GM18502 (cell line): Measurements from ENCODE around the gene STK17A.
A peak's percentile ranks its signal among the peaks of the same experiment; 100 is the strongest.
"Not testable (repeated sequence)": the region's sequence is repeated elsewhere in the genome, so short reads cannot be mapped to it uniquely, and the experiment has no call there.

Source experiments
- ATAC-seq: cut with Tn5 transposase; IDR thresholded peaks from one replicate; pipeline ENCODE4 v1.9.1; 2021; ENCODE audit warnings: mild to moderate bottlenecking; ENCODE audit not compliant: unreplicated experiment, poor library complexity

The STK17A gene

GRCh38 chr7:43650457-43651052 lies 67.6 kb downstream of the STK17A start:
- ATAC-seq = no peak

DNA sequence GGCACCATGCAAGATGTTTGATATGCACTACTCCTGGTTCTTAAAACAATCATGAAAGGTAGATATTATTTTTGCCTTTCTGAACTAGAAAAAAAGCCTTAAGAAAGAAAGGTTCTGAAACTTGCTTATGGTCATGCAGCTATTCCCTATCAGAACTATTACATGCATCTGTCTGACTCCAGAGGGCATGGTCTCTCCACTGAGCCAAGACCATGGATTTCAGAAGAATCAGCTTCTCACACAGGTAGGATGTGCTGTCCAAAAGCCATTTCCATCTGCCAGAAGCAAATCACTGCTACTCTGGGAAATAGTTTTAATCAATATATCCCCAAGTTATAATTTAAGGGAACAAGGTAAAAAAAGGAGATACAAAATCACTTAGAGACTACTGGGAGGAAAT lies 69.5 kb downstream of the STK17A start:
- no peak for ATAC-seq

DNA sequence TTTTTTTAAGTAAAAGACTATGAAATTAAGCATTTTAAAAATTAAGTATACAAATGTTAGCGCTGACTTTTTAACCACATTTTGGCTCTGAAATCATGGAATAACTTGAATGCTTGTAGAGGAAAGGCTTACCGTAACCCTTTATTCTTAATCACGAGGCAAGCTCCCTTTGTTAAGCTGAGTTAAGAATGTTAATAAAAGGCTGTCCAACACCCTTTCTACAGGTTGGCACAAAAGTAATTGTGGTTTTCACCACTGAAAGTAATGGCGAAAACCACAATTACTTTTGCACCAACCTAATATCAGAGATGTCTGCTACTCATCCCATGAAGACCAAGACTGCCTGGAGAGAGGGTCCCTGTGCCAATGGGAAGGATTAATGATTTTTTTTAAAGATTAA lies 70.6 kb downstream of the STK17A start:
- ATAC-seq = no peak

DNA sequence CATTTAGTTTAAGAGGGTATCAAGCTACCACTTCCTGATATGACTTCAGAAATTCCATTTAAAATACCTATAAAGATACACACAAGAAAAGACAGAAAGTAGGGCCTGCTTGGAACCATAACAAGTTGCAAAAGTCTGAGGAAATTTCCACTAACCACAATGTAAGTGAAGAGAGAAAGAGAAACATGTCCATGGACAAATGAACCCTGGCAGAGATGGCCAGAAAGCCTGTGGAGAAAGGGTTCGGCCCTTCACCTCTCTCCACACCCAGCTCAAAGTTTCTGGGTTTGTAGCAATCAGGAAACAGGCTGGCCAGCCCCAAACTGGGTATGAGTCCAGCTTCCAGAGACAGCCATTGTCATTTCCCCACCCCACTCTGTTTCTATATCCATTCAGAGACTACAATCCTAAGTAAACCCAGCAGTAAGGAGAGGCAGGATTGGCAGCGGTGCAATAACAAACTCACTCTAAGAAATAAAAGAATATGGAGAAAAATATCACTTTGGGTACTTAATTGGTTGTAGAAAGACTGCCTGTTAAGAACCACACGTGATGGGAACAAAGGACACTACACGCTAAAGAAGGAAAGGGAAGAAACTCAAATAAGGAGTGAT lies 71.1 kb downstream of the STK17A start:
- no peak for ATAC-seq

DNA sequence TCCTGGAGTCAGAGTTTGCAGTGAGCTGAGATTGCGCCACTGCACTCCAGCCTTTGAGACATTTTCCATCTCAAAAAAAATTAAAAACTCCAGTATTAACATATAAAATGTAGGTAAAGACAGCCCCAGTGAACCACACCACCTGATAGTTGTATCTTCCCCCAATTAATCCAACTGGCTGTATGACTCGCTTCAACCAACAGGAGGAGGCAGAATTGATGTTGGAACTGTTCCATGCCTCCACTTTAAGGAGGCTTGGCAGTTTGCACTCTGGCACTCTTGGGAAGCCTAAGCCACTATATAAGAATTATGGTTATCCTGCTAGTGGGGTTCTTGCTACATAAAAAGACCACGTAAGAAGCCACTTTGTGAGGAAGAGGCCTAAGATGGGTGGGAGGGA lies 72.7 kb downstream of the STK17A start:
- ATAC-seq = no peak

GRCh38 chr7:43656997-43657396 lies 74.1 kb downstream of the STK17A start:
- no peak for ATAC-seq

GRCh38 chr7:43658718-43659548 lies 76.0 kb downstream of the STK17A start:
- peak; percentile 83 for ATAC-seq

GRCh38 chr7:43659549-43659896 lies 76.6 kb downstream of the STK17A start:
- no peak for ATAC-seq

DNA sequence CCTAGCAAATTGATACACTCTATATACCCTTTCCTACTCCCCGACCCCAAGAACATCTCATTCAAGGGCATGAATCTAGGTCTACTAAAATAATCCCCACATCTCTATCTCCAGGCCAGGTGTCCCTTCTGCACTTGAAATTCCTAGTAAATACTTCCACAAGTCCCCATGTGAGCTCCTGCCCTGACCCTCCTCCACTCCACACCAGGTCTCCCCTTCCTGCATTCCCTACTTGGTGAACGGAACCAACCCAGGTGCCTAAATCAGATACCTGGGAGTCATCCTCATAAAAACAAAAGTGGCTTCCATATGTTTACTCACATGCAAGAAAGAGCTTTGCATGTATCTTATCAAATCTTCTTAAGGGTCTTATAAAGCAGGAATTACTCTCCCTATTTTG lies 77.2 kb downstream of the STK17A start:
- no peak for ATAC-seq

DNA sequence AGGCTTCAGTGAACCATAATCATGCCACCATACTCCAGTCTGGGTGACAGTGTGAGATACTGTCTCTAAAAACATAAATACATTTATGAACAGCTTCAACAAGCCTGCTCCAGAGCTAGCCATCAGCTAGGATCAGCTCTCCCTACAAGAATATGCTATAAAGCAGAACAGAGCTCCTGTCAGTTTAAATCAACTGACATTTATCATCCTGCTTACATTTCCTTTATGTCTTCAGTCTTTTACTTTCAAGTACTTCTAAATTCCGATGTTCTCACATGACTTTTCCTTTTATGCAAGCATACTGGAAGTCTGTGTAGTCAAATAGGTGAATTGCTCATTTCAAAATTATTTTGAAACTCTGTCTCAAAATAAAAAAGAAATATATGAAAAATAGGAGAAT lies 81.8 kb downstream of the STK17A start:
- no peak for ATAC-seq

DNA sequence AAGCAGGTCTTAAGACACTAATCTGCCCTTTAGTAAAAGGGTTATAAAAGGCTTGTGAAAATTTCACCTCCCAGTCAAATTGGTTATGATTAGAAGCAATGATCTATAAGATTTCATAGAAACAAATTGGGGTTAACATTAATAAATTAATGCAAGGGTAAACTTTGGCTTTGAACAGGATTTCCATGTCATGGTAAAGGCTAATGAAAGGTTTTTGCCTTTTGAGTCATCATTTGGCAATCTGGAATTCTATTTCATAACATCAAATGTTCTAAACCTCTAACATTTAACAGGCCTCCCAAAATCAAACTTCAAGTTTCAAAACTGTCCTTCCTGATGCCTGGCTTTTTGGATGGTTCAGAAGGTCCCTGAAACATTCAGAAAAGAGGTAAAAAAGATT lies 84.0 kb downstream of the STK17A start:
- no peak for ATAC-seq

DNA sequence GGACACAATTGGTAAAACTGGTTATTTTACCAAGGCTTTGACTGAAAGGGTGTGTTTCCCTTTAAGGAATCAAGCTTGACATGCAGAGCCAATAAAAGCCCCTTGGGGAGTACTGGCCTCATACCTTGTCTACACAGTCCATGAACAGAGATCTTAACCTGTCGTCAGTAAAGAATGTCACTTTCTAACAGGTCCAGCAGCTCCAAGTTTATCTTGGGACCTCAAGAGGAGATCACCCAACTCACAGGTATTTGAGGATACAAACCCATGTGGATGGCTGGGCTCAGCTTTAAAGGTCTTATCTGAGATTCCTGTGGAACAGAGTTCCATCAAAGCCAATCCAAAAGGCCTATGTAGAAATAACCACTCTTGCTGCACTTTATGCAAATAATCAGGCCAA lies 85.1 kb downstream of the STK17A start:
- no peak for ATAC-seq

- no peak for ATAC-seq
These were observed 86.6 kb downstream of the STK17A start for GRCh38 chr7:43669286-43670081.

DNA sequence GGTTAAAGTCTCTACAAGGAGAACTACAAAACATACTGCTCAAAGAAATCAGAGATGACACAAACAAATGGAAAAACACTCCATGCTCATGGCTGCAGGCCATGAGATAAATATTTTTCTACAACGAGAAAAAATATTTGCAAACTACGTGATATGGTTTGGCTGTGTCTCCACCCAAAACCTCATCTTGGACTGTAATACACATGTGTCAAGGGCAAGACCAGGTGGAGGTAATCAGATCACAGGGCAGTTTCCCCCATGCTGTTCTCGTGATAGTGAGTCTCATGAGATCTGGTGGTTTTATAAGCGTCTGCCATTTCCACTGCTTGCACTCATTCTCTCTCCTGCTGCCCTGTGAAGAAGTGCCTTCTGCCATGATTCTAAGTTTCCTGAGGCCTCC lies 88.6 kb downstream of the STK17A start:
- ATAC-seq = no peak

GRCh38 chr7:43673243-43673976 lies 90.5 kb downstream of the STK17A start:
- not testable (repeated sequence) for ATAC-seq

DNA sequence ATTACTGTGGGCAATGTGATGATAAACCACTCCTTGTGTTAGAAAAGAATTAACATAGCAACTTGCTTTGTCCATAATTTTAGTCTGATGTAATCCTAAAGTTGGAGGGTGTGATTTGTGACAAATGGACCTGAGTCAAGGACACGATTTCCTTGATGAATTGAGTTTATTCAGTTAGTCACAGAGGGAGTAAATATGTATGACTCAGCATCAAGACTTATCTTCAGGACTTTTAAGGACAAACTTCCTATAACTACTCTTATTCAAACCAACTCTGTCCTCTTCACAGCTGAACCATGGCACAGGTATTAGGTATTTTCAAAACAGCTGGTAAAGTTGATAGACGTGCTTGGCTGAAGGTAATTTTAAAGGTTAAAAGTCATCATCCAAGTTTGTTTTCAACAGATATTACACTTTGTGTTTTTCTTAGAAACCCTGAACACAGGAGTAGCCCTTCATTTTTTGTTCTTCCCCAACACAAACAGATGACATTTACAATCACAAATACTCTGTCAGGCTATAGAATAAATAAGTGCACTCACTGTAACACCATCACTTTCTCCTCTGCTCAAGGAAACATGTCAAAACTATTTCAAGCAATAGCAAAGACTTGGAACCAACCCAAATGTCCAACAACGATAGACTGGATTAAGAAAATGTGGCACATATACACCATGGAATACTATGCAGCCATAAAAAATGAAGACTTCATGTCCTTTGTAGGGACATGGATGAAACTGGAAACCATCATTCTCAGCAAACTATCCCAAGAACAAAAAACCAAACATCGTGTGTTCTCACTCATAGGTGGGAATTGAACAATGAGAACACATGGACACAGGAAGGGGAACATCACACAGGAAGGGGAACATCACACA lies 91.9 kb downstream of the STK17A start:
- no peak for ATAC-seq
